Measurements from ENCODE around the gene TRIM31. TPM values are rescaled to one million over a fixed set of nuclear protein-coding genes. Genes with fewer than 3 reads are reported as not detected.

The TRIM31 gene
- total and polyA plus RNA-seq, 4 donors = not detected

DNA sequence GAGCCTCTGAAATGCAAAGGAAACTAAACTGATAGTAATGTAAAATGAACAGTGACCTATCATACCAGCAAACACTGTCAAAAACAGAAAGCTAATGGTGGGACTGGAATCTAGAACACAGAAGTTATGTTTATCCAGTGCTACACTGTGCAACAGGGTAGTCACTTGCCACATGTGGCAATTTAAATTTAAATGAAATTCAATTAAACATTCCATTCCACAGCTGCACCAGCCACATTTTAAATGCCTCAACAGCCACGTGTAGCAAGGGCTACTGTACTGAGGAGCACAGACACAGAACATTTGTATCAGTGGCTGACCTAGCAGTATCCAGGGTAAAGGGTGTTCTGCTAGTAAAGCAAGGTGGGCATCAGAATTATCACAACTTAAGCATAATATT, 57.4 kb downstream of the TRIM31 start:
- H3K27ac ChIP-seq (ENCODE audit: low read depth, low read length) = no peak overlapping the region
- H3K27me3 ChIP-seq (ENCODE audit: control insufficient read depth, insufficient read depth, low read length) = no peaks in the 10 kb centered on the region
- no peaks in the 10 kb centered on the region for H3K4me1 ChIP-seq (ENCODE audit: control insufficient read depth, insufficient read depth, low read length)
- no peaks in the 10 kb centered on the region for H3K9me3 ChIP-seq (ENCODE audit: control insufficient read depth, insufficient read depth, low read length)
- no peak overlapping the region for H3K4me3 ChIP-seq (ENCODE audit: low read depth, low read length)
- no CpG with 5 or more reads among the region's 1 CpG for WGBS (ENCODE audit: insufficient coverage)
- no peaks in the 10 kb centered on the region for H3K36me3 ChIP-seq (ENCODE audit: control insufficient read depth, insufficient read depth, low read length)
- DNase-seq (ENCODE audit: low read depth in 4 of 6, low spot score in 6 of 6) = no peak

DNA sequence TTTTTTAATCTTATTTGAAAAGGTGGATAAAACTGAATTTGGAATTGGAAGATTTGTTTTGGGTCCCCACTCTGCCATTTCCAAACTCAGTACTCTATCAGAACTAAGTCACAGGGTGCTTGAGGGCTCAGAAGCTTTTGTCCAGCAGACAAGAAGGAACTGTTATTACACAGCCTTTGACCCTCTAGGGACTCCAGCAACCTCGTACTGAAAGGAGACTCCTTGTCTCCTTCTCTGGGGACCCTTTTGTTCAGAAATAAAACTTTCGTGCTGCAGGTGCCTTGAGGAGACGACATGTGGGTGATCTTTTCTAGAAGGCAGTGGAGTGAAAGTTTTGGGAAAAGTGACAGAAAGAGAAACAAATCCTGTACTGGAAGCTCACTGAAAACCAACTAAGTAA, 59.2 kb downstream of the TRIM31 start:
- Histone ChIP-seq H3K4me1 (ENCODE audit: control insufficient read depth, insufficient read depth, low read length) (no peaks in the 10 kb centered on the region), H3K4me3 (ENCODE audit: low read depth, low read length) (no peak overlapping the region), H3K36me3 (ENCODE audit: control insufficient read depth, insufficient read depth, low read length) (no peaks in the 10 kb centered on the region), H3K9me3 (ENCODE audit: control insufficient read depth, insufficient read depth, low read length) (no peaks in the 10 kb centered on the region), H3K27ac (ENCODE audit: low read depth, low read length) (no peak overlapping the region), H3K27me3 (ENCODE audit: control insufficient read depth, insufficient read depth, low read length) (no peaks in the 10 kb centered on the region)
- no peak for DNase-seq (ENCODE audit: low read depth in 4 of 6, low spot score in 6 of 6)
- WGBS (ENCODE audit: insufficient coverage) = no CpG with 5 or more reads among the region's 3 CpGs

Small RNAs within 50 kb of the gene (small RNA-seq; reads per million reads assigned to genes)
- gene RF00554 (ENCODE audit: low replicate concordance) = not detected
- gene RF02219 (ENCODE audit: low replicate concordance) = not detected
- gene RF02220 (ENCODE audit: low replicate concordance) = not detected

Other genes with a start within 250 kb of the TRIM31 start
- 100 to 1,000 TPM; 112 to 246 TPM for gene HLA-A, start 170.6 kb downstream of the TRIM31 start, total RNA-seq
- gene HLA-A, start 170.6 kb downstream of the TRIM31 start, polyA plus RNA-seq (ENCODE audit: insufficient read length in 2 of 2) = 100 to 1,000 TPM; 116 to 215 TPM
- 10 to 100 TPM; 18.0 to 35.2 TPM for gene POLR1H, start 51.8 kb downstream of the TRIM31 start, total RNA-seq
- 10 to 100 TPM; 18.3 to 21.0 TPM for gene POLR1H, start 51.8 kb downstream of the TRIM31 start, polyA plus RNA-seq (ENCODE audit: insufficient read length in 2 of 2)
- 10 to 100 TPM; 19.6 to 48.3 TPM for gene PPP1R11, start 45.9 kb downstream of the TRIM31 start, total RNA-seq
- gene PPP1R11, start 45.9 kb downstream of the TRIM31 start, polyA plus RNA-seq (ENCODE audit: insufficient read length in 2 of 2) = 10 to 100 TPM; 85.7 to 97.7 TPM
- gene RNF39, start 37.3 kb downstream of the TRIM31 start, total RNA-seq = not detected
- gene RNF39, start 37.3 kb downstream of the TRIM31 start, polyA plus RNA-seq (ENCODE audit: insufficient read length in 2 of 2) = 1 to 10 TPM; 2.2 to 2.3 TPM
- gene TRIM40, start 23.1 kb upstream of the TRIM31 start, total RNA-seq = under 1 TPM in 1 of 2 donors, not detected in 1; 0.17 TPM
- gene TRIM40, start 23.1 kb upstream of the TRIM31 start, polyA plus RNA-seq (ENCODE audit: insufficient read length in 2 of 2) = under 1 TPM in 1 of 2 donors, not detected in 1; 0.19 TPM
- gene TRIM10, start 48.1 kb upstream of the TRIM31 start, total RNA-seq = 1 to 10 TPM in 1 of 2 donors, under 1 TPM in 1; 0.94 to 2.2 TPM
- gene TRIM10, start 48.1 kb upstream of the TRIM31 start, polyA plus RNA-seq (ENCODE audit: insufficient read length in 2 of 2) = under 1 TPM; 0.14 to 0.19 TPM
- gene TRIM15, start 50.5 kb upstream of the TRIM31 start, total RNA-seq = not detected
- gene TRIM15, start 50.5 kb upstream of the TRIM31 start, polyA plus RNA-seq (ENCODE audit: insufficient read length in 2 of 2) = not detected
- gene TRIM26, start 100.3 kb upstream of the TRIM31 start, total RNA-seq = 10 to 100 TPM; 23.5 to 28.9 TPM
- 10 to 100 TPM; 38.9 to 53.9 TPM for gene TRIM26, start 100.3 kb upstream of the TRIM31 start, polyA plus RNA-seq (ENCODE audit: insufficient read length in 2 of 2)
- gene TRIM39, start 213.8 kb upstream of the TRIM31 start, total RNA-seq = 10 to 100 TPM in 1 of 2 donors, 1 to 10 TPM in 1; 7.4 to 13.1 TPM
- gene TRIM39, start 213.8 kb upstream of the TRIM31 start, polyA plus RNA-seq (ENCODE audit: insufficient read length in 2 of 2) = 10 to 100 TPM; 11.3 to 11.8 TPM
- gene RPP21, start 232.1 kb upstream of the TRIM31 start, total RNA-seq = 10 to 100 TPM; 15.7 to 41.3 TPM
- gene RPP21, start 232.1 kb upstream of the TRIM31 start, polyA plus RNA-seq (ENCODE audit: insufficient read length in 2 of 2) = 10 to 100 TPM; 49.1 to 56.9 TPM

Measured in spinal cord (tissue), 10 donors.